Keratinocyte (primary cell): ENCODE data around the gene GEMIN8. TPM values are rescaled to one million over a fixed set of nuclear protein-coding genes. Genes with fewer than 3 reads are reported as not detected.

Source experiments
- DNase-seq: peaks from one replicate; pipeline ENCODE4 v3.0.0-alpha.2; 2011; ENCODE audit warnings: low read depth, missing footprints, low spot score
- FAIRE-seq: peaks from 2 replicates; lab custom pipeline; 2011; peaks lifted over from hg19 to GRCh38; lab: Jason Lieb, UNC
- H2AFZ ChIP-seq: 2 replicates; pipeline ENCODE4 v1.6.0; 2012; ENCODE audit warnings: low read length, control low read depth, inconsistent platforms; ENCODE audit not compliant: control insufficient read depth
- H3K27ac ChIP-seq: 2 replicates; pipeline ENCODE4 v1.5.1; 2011; ENCODE audit warnings: low read length; ENCODE audit not compliant: control insufficient read depth, insufficient read depth
- H3K27me3 ChIP-seq: 3 replicates; pipeline ENCODE4 v1.6.0; 2011; ENCODE audit warnings: low read length; ENCODE audit not compliant: control insufficient read depth, insufficient read depth; ENCODE audit errors: extremely low read depth
- H3K36me3 ChIP-seq, 2 experiments: 2 replicates in 1 of 2; 3 replicates in 1 of 2; pipeline ENCODE4 v1.5.1; 2011; ENCODE audit warnings: low read length in 2 of 2, mild to moderate bottlenecking in 1 of 2; ENCODE audit not compliant: control insufficient read depth in 2 of 2, insufficient read depth in 2 of 2; ENCODE audit errors: extremely low read depth in 1 of 2
- H3K4me1 ChIP-seq: 3 replicates; pipeline ENCODE4 v1.5.1; 2011; ENCODE audit warnings: low read length; ENCODE audit not compliant: control insufficient read depth, insufficient read depth; ENCODE audit errors: extremely low read depth
- H3K4me2 ChIP-seq: 3 replicates; pipeline ENCODE4 v1.6.0; 2011; ENCODE audit warnings: low read depth, low read length; ENCODE audit not compliant: control insufficient read depth, insufficient read depth; ENCODE audit errors: extremely low read depth
- H3K4me3 ChIP-seq, 3 experiments: fragments of 200-600 bp in 1 of 3; sonication (generic) in 1 of 3; 2 replicates in 2 of 3; 3 replicates in 1 of 3; pipeline ENCODE4 v1.5.1; 2011 to 2016; ENCODE audit warnings: low read length in 3 of 3, mild to moderate bottlenecking in 3 of 3, control low read depth in 2 of 3, inconsistent platforms in 1 of 3, low read depth in 1 of 3, mixed read lengths in 1 of 3, mixed run types in 1 of 3, moderate library complexity in 1 of 3; ENCODE audit not compliant: control insufficient read depth in 2 of 3, insufficient read depth in 2 of 3; ENCODE audit errors: extremely low read depth in 1 of 3
- H3K79me2 ChIP-seq: 2 replicates; pipeline ENCODE4 v1.6.0; 2012; ENCODE audit warnings: low read length; ENCODE audit not compliant: control insufficient read depth, insufficient read depth
- H3K9ac ChIP-seq: 3 replicates; pipeline ENCODE4 v1.6.0; 2011; ENCODE audit warnings: low read length; ENCODE audit not compliant: control insufficient read depth, insufficient read depth; ENCODE audit errors: extremely low read depth
- H3K9me1 ChIP-seq: 3 replicates; pipeline ENCODE4 v1.6.0; 2011; ENCODE audit warnings: low read length; ENCODE audit not compliant: control insufficient read depth, insufficient read depth; ENCODE audit errors: extremely low read depth
- H3K9me3 ChIP-seq: 2 replicates; pipeline ENCODE4 v1.5.1; 2012; ENCODE audit warnings: low read depth, low read length; ENCODE audit not compliant: control insufficient read depth
- H4K20me1 ChIP-seq: 3 replicates; pipeline ENCODE4 v1.6.0; 2011; ENCODE audit warnings: low read length; ENCODE audit not compliant: control insufficient read depth, insufficient read depth; ENCODE audit errors: extremely low read depth
- CTCF ChIP-seq, 3 experiments: IDR thresholded peaks in 1 of 3; conservative IDR thresholded peaks in 1 of 3; optimal IDR thresholded peaks in 1 of 3; 2 replicates in 2 of 3; 3 replicates in 1 of 3; pipeline versions ENCODE3 to v1.5.1; 2011; ENCODE audit warnings: low read length in 3 of 3, mild to moderate bottlenecking in 3 of 3, moderate library complexity in 2 of 3, control low read depth in 1 of 3, inconsistent platforms in 1 of 3; ENCODE audit not compliant: insufficient read depth in 2 of 3; ENCODE audit errors: extremely low read depth in 1 of 3
- EZH2 ChIP-seq: IDR thresholded peaks from one replicate; pipeline ENCODE4 v1.6.1; 2012; ENCODE audit warnings: inconsistent platforms, mild to moderate bottlenecking, low read length, moderate library complexity
- dilution Hi-C: fragments of 300-500 bp; cut with MboI; formaldehyde crosslinking; loops from one replicate; pipeline ENCODE4 v1.7.0; 2020; ENCODE audit warnings: low sequenced_read_pairs; ENCODE audit not compliant: extremely low pct_ligation_motif_present
- polyA plus RNA-seq, 5 experiments: library from polyadenylated mRNA; depleted of rRNA in 3 of 5; stranded (reverse) in 3 of 5; stranded (forward) in 1 of 5; unstranded in 1 of 5; fragments of >200 nt; gene quantifications; 1 replicate in 1 of 5; 2 replicates in 3 of 5; 3 replicates in 1 of 5; pipeline versions ENCODE4 v1.2.1 to v1.2.3, GENCODE V29; 2011 to 2012; ENCODE audit warnings: missing spikeins in 2 of 5, low read depth in 1 of 5, low replicate concordance in 1 of 5

Gene GEMIN8
- polyA plus RNA-seq, 1 donor (not counting 4 experiments of a cell fraction or from before 2014, with no cell fraction given), result 38.8 TPM

- Histone ChIP-seq H3K9me3 (no peaks in the 10 kb centered on the region), H4K20me1 (no peaks in the 10 kb centered on the region), H3K4me3 (no peak overlapping the region), H3K27me3 (peaks cover 4% of the 10 kb centered on the region), H3K79me2 (no peaks in the 10 kb centered on the region), H3K4me2 (no peak overlapping the region), H3K9ac (no peak overlapping the region), H3K27ac (no peak overlapping the region), H2AFZ (no peak overlapping the region), H3K36me3 (no peaks in the 10 kb centered on the region), H3K9me1 (no peaks in the 10 kb centered on the region), H3K4me1 (peaks cover 5% of the 10 kb centered on the region)
- DNase-seq (no peak), FAIRE-seq (no peak)
- dilution Hi-C loops, result no loop called here
- no peak for TF ChIP-seq CTCF (optimal IDR thresholded peaks at IDR 0.05 in 1 of 3, IDR thresholded peaks at IDR 0.05 in 1 of 3, conservative IDR thresholded peaks at IDR 0.05 in 1 of 3; ENCODE audit: extremely low read depth in 1 of 3, insufficient read depth in 2 of 3, low read length in 3 of 3)
- TF ChIP-seq EZH2, result no peak
Measured at GRCh38 chrX:14038375-14039085, 8.8 kb upstream of the GEMIN8 start.

- Histone ChIP-seq H3K4me3 (no peak overlapping the region), H3K4me2 (no peak overlapping the region), H3K27me3 (no peaks in the 10 kb centered on the region), H3K9me3 (no peaks in the 10 kb centered on the region), H3K27ac (no peak overlapping the region), H2AFZ (no peak overlapping the region), H3K36me3 (no peaks in the 10 kb centered on the region), H3K9ac (no peak overlapping the region), H3K9me1 (peaks cover under 1% of the 10 kb centered on the region), H4K20me1 (no peaks in the 10 kb centered on the region), H3K4me1 (peaks cover 19% of the 10 kb centered on the region), H3K79me2 (no peaks in the 10 kb centered on the region)
- FAIRE-seq, result peak; percentile 20
- DNase-seq, result no peak
- dilution Hi-C loops, result no loop called here
- TF ChIP-seq EZH2 (no peak), CTCF (optimal IDR thresholded peaks at IDR 0.05 in 1 of 3, IDR thresholded peaks at IDR 0.05 in 1 of 3, conservative IDR thresholded peaks at IDR 0.05 in 1 of 3; ENCODE audit: extremely low read depth in 1 of 3, insufficient read depth in 2 of 3, low read length in 3 of 3) (peak; percentile 37 to 58 (median 53))
Measured at GRCh38 chrX:14032406-14032805, 2.7 kb upstream of the GEMIN8 start.
